WTC11 (cell line): ENCODE data around the gene PPP1CB. TPM values are rescaled to one million over a fixed set of nuclear protein-coding genes. Genes with fewer than 3 reads are reported as not detected.
A peak's percentile ranks its signal among the peaks of the same experiment; 100 is the strongest.

ENCODE experiments used
- ATAC-seq: fragments of 200-7000 bp; cut with Tn5 transposase; 2 replicates; pipeline ENCODE4 v1.10.0; 2021; ENCODE audit warnings: mild to moderate bottlenecking, moderate library complexity
- CTCF ChIA-PET: fragments of 300-600 bp; sonication (Branson Sonifier 250); formaldehyde crosslinking; loops from one replicate; lab custom pipeline; 2021; ENCODE audit warnings: antibody characterized with exemption; lab: Charles Lee
- POLR2A ChIA-PET: fragments of 350-600 bp; sonication (Branson Sonifier 250); formaldehyde crosslinking; loops from one replicate; lab custom pipeline; 2021; ENCODE audit warnings: antibody characterized with exemption; lab: Charles Lee
- DNase-seq: peaks from one replicate; pipeline ENCODE4 v3.0.0; 2021; ENCODE audit warnings: low spot score
- H3K27ac Mint-ChIP-seq: 2 replicates; pipeline ENCODE4 v1.8.0; 2021; ENCODE audit warnings: mixed read lengths
- H3K27me3 Mint-ChIP-seq: 2 replicates; pipeline ENCODE4 v1.8.0; 2021; ENCODE audit warnings: low read depth, mild to moderate bottlenecking, moderate library complexity, mixed read lengths
- H3K36me3 Mint-ChIP-seq: 2 replicates; pipeline ENCODE4 v1.8.0; 2021; ENCODE audit warnings: mixed read lengths
- H3K4me1 Mint-ChIP-seq: 2 replicates; pipeline ENCODE4 v1.8.0; 2022; ENCODE audit warnings: mixed read lengths
- H3K4me3 Mint-ChIP-seq: 2 replicates; pipeline ENCODE4 v1.8.0; 2021; ENCODE audit warnings: mild to moderate bottlenecking, moderate library complexity, mixed read lengths
- H3K9me3 Mint-ChIP-seq: 2 replicates; pipeline ENCODE4 v1.8.0; 2021; ENCODE audit warnings: mixed read lengths
- AR ChIP-seq: fragments of 250-450 bp; sonication (Bioruptor Pico); IDR thresholded peaks from 2 replicates; pipeline ENCODE4 v1.9.0; 2021; ENCODE audit warnings: mild to moderate bottlenecking
- ATF6 ChIP-seq: sonication (generic); formaldehyde crosslinking; IDR thresholded peaks from 2 replicates; pipeline ENCODE4 v1.8.1; 2023; ENCODE audit warnings: mild to moderate bottlenecking, missing genetic modification reagents
- HMGA2 ChIP-seq: fragments of 250-450 bp; sonication (Bioruptor Pico); IDR thresholded peaks from 2 replicates; pipeline ENCODE4 v1.4.0; 2021; ENCODE audit warnings: mild to moderate bottlenecking, moderate library complexity
- HMGXB4 ChIP-seq: sonication (generic); formaldehyde crosslinking; IDR thresholded peaks from 2 replicates; pipeline ENCODE4 v1.8.1; 2023; ENCODE audit warnings: mild to moderate bottlenecking, moderate library complexity, missing genetic modification reagents
- IRF1 ChIP-seq: sonication (generic); formaldehyde crosslinking; IDR thresholded peaks from 2 replicates; pipeline ENCODE4 v1.8.0; 2023; ENCODE audit warnings: missing genetic modification reagents
- KAT7 ChIP-seq: sonication (generic); formaldehyde crosslinking; IDR thresholded peaks from 2 replicates; pipeline ENCODE4 v1.8.1; 2023; ENCODE audit warnings: missing genetic modification reagents, mild to moderate bottlenecking, borderline replicate concordance
- NFATC4 ChIP-seq: fragments of 250-450 bp; sonication (Bioruptor Pico); IDR thresholded peaks from 2 replicates; pipeline ENCODE4 v1.9.0; 2021; ENCODE audit warnings: mild to moderate bottlenecking
- NFE2L1 ChIP-seq: sonication (generic); formaldehyde crosslinking; IDR thresholded peaks from 2 replicates; pipeline ENCODE4 v1.8.1; 2023; ENCODE audit warnings: missing genetic modification reagents
- NR1H2 ChIP-seq: sonication (generic); formaldehyde crosslinking; IDR thresholded peaks from 2 replicates; pipeline ENCODE4 v1.9.0; 2021; ENCODE audit warnings: mild to moderate bottlenecking, moderate library complexity, missing genetic modification reagents
- NR2C2 ChIP-seq: sonication (generic); formaldehyde crosslinking; IDR thresholded peaks from 2 replicates; pipeline ENCODE4 v1.8.0; 2022; ENCODE audit warnings: mild to moderate bottlenecking, missing genetic modification reagents
- TCF7 ChIP-seq: sonication (generic); formaldehyde crosslinking; IDR thresholded peaks from 2 replicates; pipeline ENCODE4 v1.8.0; 2022; ENCODE audit warnings: mild to moderate bottlenecking, low read depth, missing genetic modification reagents, moderate library complexity
- TEAD4 ChIP-seq: sonication (generic); formaldehyde crosslinking; IDR thresholded peaks from 2 replicates; pipeline ENCODE4 v1.8.0; 2022; ENCODE audit warnings: mild to moderate bottlenecking, missing genetic modification reagents
- TP53 ChIP-seq: sonication (generic); formaldehyde crosslinking; IDR thresholded peaks from 2 replicates; pipeline ENCODE4 v1.8.1; 2023; ENCODE audit warnings: mild to moderate bottlenecking, missing genetic modification reagents
- USF2 ChIP-seq: sonication (generic); formaldehyde crosslinking; IDR thresholded peaks from 2 replicates; pipeline ENCODE4 v1.8.1; 2023; ENCODE audit warnings: mild to moderate bottlenecking, missing genetic modification reagents, moderate library complexity
- ZNF317 ChIP-seq: sonication (generic); formaldehyde crosslinking; IDR thresholded peaks from 2 replicates; pipeline ENCODE4 v1.8.1; 2023; ENCODE audit warnings: low read depth, mild to moderate bottlenecking, moderate library complexity, missing genetic modification reagents, borderline replicate concordance
- ZNF416 ChIP-seq: fragments of 250-450 bp; sonication (Bioruptor Pico); IDR thresholded peaks from 2 replicates; pipeline ENCODE4 v1.9.0; 2021; ENCODE audit warnings: mild to moderate bottlenecking, inconsistent platforms
- ZNF423 ChIP-seq: fragments of 250-450 bp; sonication (Bioruptor Pico); IDR thresholded peaks from 2 replicates; pipeline ENCODE4 v2.1.2; 2022; ENCODE audit warnings: mild to moderate bottlenecking, moderate library complexity
- ZNF425 ChIP-seq: fragments of 250-450 bp; sonication (Bioruptor Pico); conservative IDR thresholded peaks from 2 replicates; pipeline ENCODE4 v1.9.0; 2021; ENCODE audit warnings: mild to moderate bottlenecking
- total RNA-seq: library from RNA; stranded (reverse); gene quantifications from 3 replicates; pipeline ENCODE4 v1.2.3, GENCODE V29; 2021

PPP1CB gene
- total RNA-seq, 1 experiment from 2014 or later, result 133 TPM

- H3K27ac Mint-ChIP-seq, result no peak overlapping the region
- DNase-seq (no peak), ATAC-seq (no peak)
- H3K36me3 Mint-ChIP-seq, result peaks cover 4% of the 10 kb centered on the region; the same call in 1 of the 2 replicates
- no peaks in the 10 kb centered on the region for H3K9me3 Mint-ChIP-seq
- H3K4me1 Mint-ChIP-seq, result peaks cover 16% of the 10 kb centered on the region
- TF ChIP-seq USF2 (CRISPR knock-in tag), result no peak
- no peak for TF ChIP-seq ATF6 (CRISPR knock-in tag)
- no peak for TF ChIP-seq ZNF317 (CRISPR knock-in tag)
- TF ChIP-seq ZNF423 (CRISPR knock-in tag), result no peak
- no peak for TF ChIP-seq IRF1 (CRISPR knock-in tag)
- no peak for TF ChIP-seq HMGA2
- no peak for TF ChIP-seq ZNF416 (CRISPR knock-in tag)
- no peak for TF ChIP-seq NFE2L1 (CRISPR knock-in tag)
- no peak for TF ChIP-seq KAT7 (CRISPR knock-in tag)
- no peak for TF ChIP-seq TP53 (CRISPR knock-in tag)
- TF ChIP-seq ZNF425, result no peak
- H3K4me3 Mint-ChIP-seq, result no peak overlapping the region
- ChIA-PET POLR2A (interaction anchor here (1.1 kb wide), 1 partner anchor 9 kb away, joined by 3 read pairs; no protein-coding TSS in a partner anchor), CTCF (interaction anchor here (0.6 kb wide), 1 partner anchor 183 kb away, joined by 3 read pairs; no protein-coding TSS in a partner anchor)
- H3K27me3 Mint-ChIP-seq, result no peaks in the 10 kb centered on the region
These were observed 2.1 kb upstream of the PPP1CB start for GRCh38 chr2:28749526-28749925.

- DNase-seq, result no peak
- Mint-ChIP-seq H3K27me3 (no peaks in the 10 kb centered on the region), H3K9me3 (no peaks in the 10 kb centered on the region), H3K4me1 (peaks cover 27% of the 10 kb centered on the region), H3K27ac (no peak overlapping the region; the same call in 1 of the 2 replicates), H3K36me3 (peaks cover 4% of the 10 kb centered on the region; the same call in 1 of the 2 replicates), H3K4me3 (peak overlapping the region; percentile 97)
- TF ChIP-seq TEAD4 (CRISPR knock-in tag) (no peak), ZNF425 (no peak), NFE2L1 (CRISPR knock-in tag) (no peak), AR (no peak), ZNF423 (CRISPR knock-in tag) (no peak), NR2C2 (no peak), NFATC4 (CRISPR knock-in tag) (no peak), HMGXB4 (CRISPR knock-in tag) (no peak), NR1H2 (no peak), TCF7 (CRISPR knock-in tag) (no peak)
- ATAC-seq, result no peak
- ChIA-PET CTCF (interaction anchor here (1.0 kb wide), 1 partner anchor 129 kb away, joined by 6 read pairs; no protein-coding TSS in a partner anchor), POLR2A (interaction anchor here (1.1 kb wide), 1 partner anchor 10 kb away, joined by 3 read pairs; no protein-coding TSS in a partner anchor)
These were observed 1.0 kb upstream of the PPP1CB start for GRCh38 chr2:28750316-28751251.
